ENCODE data around the gene ZNF324B.
"Not testable (repeated sequence)": the region's sequence is repeated elsewhere in the genome, so short reads cannot be mapped to it uniquely, and the experiment has no call there.

The ZNF324B gene

GRCh38 chr19:58477130-58477529 lies 25.7 kb downstream of the ZNF324B start:
- peak overlapping the region; percentile 77 for H3K4me3 Mint-ChIP-seq
- H3K9me3 Mint-ChIP-seq, result no peaks in the 10 kb centered on the region
- H3K36me3 Mint-ChIP-seq (ENCODE audit: insufficient read depth), result peaks cover 17% of the 10 kb centered on the region
- peaks cover 8% of the 10 kb centered on the region for H3K4me1 Mint-ChIP-seq
- H3K27ac Mint-ChIP-seq (ENCODE audit: low read depth), result peak overlapping the region; percentile 91
- DNase-seq (ENCODE audit: low spot score in 2 of 2), result no peak
- no peaks in the 10 kb centered on the region for H3K27me3 Mint-ChIP-seq
- ATAC-seq (replicated peaks; ENCODE audit: extremely low read depth, poor library complexity, severe bottlenecking), result no peak

- H3K36me3 Mint-ChIP-seq (ENCODE audit: insufficient read depth), result peaks cover 15% of the 10 kb centered on the region
- ATAC-seq (replicated peaks; ENCODE audit: extremely low read depth, poor library complexity, severe bottlenecking) (no peak), DNase-seq (ENCODE audit: low spot score in 2 of 2) (no peak)
- no peak overlapping the region for H3K27ac Mint-ChIP-seq (ENCODE audit: low read depth)
- peak overlapping the region; percentile 16 for H3K4me3 Mint-ChIP-seq
- H3K9me3 Mint-ChIP-seq, result no peaks in the 10 kb centered on the region
- no peaks in the 10 kb centered on the region for H3K27me3 Mint-ChIP-seq
- peaks cover 12% of the 10 kb centered on the region for H3K4me1 Mint-ChIP-seq
These were observed 26.4 kb downstream of the ZNF324B start for GRCh38 chr19:58477871-58478270.

- H3K36me3 Mint-ChIP-seq (ENCODE audit: insufficient read depth), result peaks cover 15% of the 10 kb centered on the region
These were observed 27.9 kb downstream of the ZNF324B start for GRCh38 chr19:58479303-58479702.

GRCh38 chr19:58479736-58480480 lies 28.5 kb downstream of the ZNF324B start:
- H3K36me3 Mint-ChIP-seq (ENCODE audit: insufficient read depth), result peaks cover 12% of the 10 kb centered on the region
- no peak overlapping the region for H3K27ac Mint-ChIP-seq (ENCODE audit: low read depth)
- peaks cover 12% of the 10 kb centered on the region for H3K4me1 Mint-ChIP-seq
- DNase-seq (ENCODE audit: low spot score in 2 of 2) (no peak), ATAC-seq (replicated peaks; ENCODE audit: extremely low read depth, poor library complexity, severe bottlenecking) (no peak)
- H3K27me3 Mint-ChIP-seq, result no peaks in the 10 kb centered on the region
- no peak overlapping the region for H3K4me3 Mint-ChIP-seq
- H3K9me3 Mint-ChIP-seq, result no peaks in the 10 kb centered on the region

More at GRCh38 chr19:58479303-58479702, 27.9 kb downstream of the ZNF324B start:
- DNase-seq (ENCODE audit: low spot score in 2 of 2), result no peak
- no peak overlapping the region for H3K4me3 Mint-ChIP-seq
- no peak for ATAC-seq (replicated peaks; ENCODE audit: extremely low read depth, poor library complexity, severe bottlenecking)
- H3K9me3 Mint-ChIP-seq, result no peaks in the 10 kb centered on the region
- H3K27me3 Mint-ChIP-seq, result no peaks in the 10 kb centered on the region
- H3K27ac Mint-ChIP-seq (ENCODE audit: low read depth), result no peak overlapping the region
- peaks cover 12% of the 10 kb centered on the region for H3K4me1 Mint-ChIP-seq

- ATAC-seq (replicated peaks; ENCODE audit: extremely low read depth, poor library complexity, severe bottlenecking), result no peak
- Mint-ChIP-seq H3K4me3 (no peak overlapping the region), H3K27ac (ENCODE audit: low read depth) (no peak overlapping the region), H3K9me3 (no peaks in the 10 kb centered on the region), H3K36me3 (ENCODE audit: insufficient read depth) (peaks cover 11% of the 10 kb centered on the region), H3K4me1 (peaks cover 12% of the 10 kb centered on the region), H3K27me3 (no peaks in the 10 kb centered on the region)
- DNase-seq (ENCODE audit: low spot score in 2 of 2), result no peak
These were observed 29.0 kb downstream of the ZNF324B start for GRCh38 chr19:58480481-58480830.

GRCh38 chr19:58480831-58481230 lies 29.4 kb downstream of the ZNF324B start:
- ATAC-seq (replicated peaks; ENCODE audit: extremely low read depth, poor library complexity, severe bottlenecking), result no peak
- Mint-ChIP-seq H3K27me3 (no peaks in the 10 kb centered on the region), H3K4me1 (peaks cover 12% of the 10 kb centered on the region), H3K27ac (ENCODE audit: low read depth) (no peak overlapping the region), H3K9me3 (no peaks in the 10 kb centered on the region), H3K36me3 (ENCODE audit: insufficient read depth) (peaks cover 7% of the 10 kb centered on the region), H3K4me3 (no peak overlapping the region)
- no peak for DNase-seq (ENCODE audit: low spot score in 2 of 2)

- Mint-ChIP-seq H3K9me3 (no peaks in the 10 kb centered on the region), H3K4me3 (no peak overlapping the region), H3K4me1 (peaks cover 5% of the 10 kb centered on the region), H3K27ac (ENCODE audit: low read depth) (no peak overlapping the region), H3K27me3 (no peaks in the 10 kb centered on the region), H3K36me3 (ENCODE audit: insufficient read depth) (peaks cover 3% of the 10 kb centered on the region)
- ATAC-seq (replicated peaks; ENCODE audit: extremely low read depth, poor library complexity, severe bottlenecking) (no peak), DNase-seq (ENCODE audit: low spot score in 2 of 2) (no peak)
These were observed 30.9 kb downstream of the ZNF324B start for GRCh38 chr19:58482372-58482771.

- no peaks in the 10 kb centered on the region for H3K36me3 Mint-ChIP-seq (ENCODE audit: insufficient read depth)
- DNase-seq (ENCODE audit: low spot score in 2 of 2) (no peak), ATAC-seq (replicated peaks; ENCODE audit: extremely low read depth, poor library complexity, severe bottlenecking) (no peak)
- H3K9me3 Mint-ChIP-seq, result no peaks in the 10 kb centered on the region
- H3K27ac Mint-ChIP-seq (ENCODE audit: low read depth), result no peak overlapping the region
- H3K27me3 Mint-ChIP-seq, result no peaks in the 10 kb centered on the region
- H3K4me1 Mint-ChIP-seq, result peaks cover 5% of the 10 kb centered on the region
- H3K4me3 Mint-ChIP-seq, result no peak overlapping the region
These were observed 32.4 kb downstream of the ZNF324B start for GRCh38 chr19:58483776-58484175.

- not testable (repeated sequence) for DNase-seq (ENCODE audit: low spot score in 2 of 2); H3K9me3 Mint-ChIP-seq; H3K27ac Mint-ChIP-seq (ENCODE audit: low read depth); H3K27me3 Mint-ChIP-seq; H3K36me3 Mint-ChIP-seq (ENCODE audit: insufficient read depth); H3K4me3 Mint-ChIP-seq; ATAC-seq (replicated peaks; ENCODE audit: extremely low read depth, poor library complexity, severe bottlenecking); H3K4me1 Mint-ChIP-seq
These were observed 32.9 kb downstream of the ZNF324B start for GRCh38 chr19:58484349-58484748.

GRCh38 chr19:58491393-58491792 lies 40.0 kb downstream of the ZNF324B start:
- Mint-ChIP-seq H3K9me3 (no peaks in the 10 kb centered on the region), H3K4me3 (no peak overlapping the region), H3K27me3 (no peaks in the 10 kb centered on the region), H3K4me1 (no peaks in the 10 kb centered on the region), H3K36me3 (ENCODE audit: insufficient read depth) (no peaks in the 10 kb centered on the region), H3K27ac (ENCODE audit: low read depth) (no peak overlapping the region)
- no peak for DNase-seq (ENCODE audit: low spot score in 2 of 2)
- no peak for ATAC-seq (replicated peaks; ENCODE audit: extremely low read depth, poor library complexity, severe bottlenecking)

GRCh38 chr19:58492265-58492664 lies 40.8 kb downstream of the ZNF324B start:
- no peak for ATAC-seq (replicated peaks; ENCODE audit: extremely low read depth, poor library complexity, severe bottlenecking)
- Mint-ChIP-seq H3K4me3 (no peak overlapping the region), H3K4me1 (no peaks in the 10 kb centered on the region), H3K27me3 (no peaks in the 10 kb centered on the region), H3K9me3 (no peaks in the 10 kb centered on the region), H3K27ac (ENCODE audit: low read depth) (no peak overlapping the region), H3K36me3 (ENCODE audit: insufficient read depth) (no peaks in the 10 kb centered on the region)
- no peak for DNase-seq (ENCODE audit: low spot score in 2 of 2)

GRCh38 chr19:58497634-58498170 lies 46.3 kb downstream of the ZNF324B start:
- no peak overlapping the region for H3K4me3 Mint-ChIP-seq
- H3K27me3 Mint-ChIP-seq, result no peaks in the 10 kb centered on the region
- no peak for ATAC-seq (replicated peaks; ENCODE audit: extremely low read depth, poor library complexity, severe bottlenecking)
- DNase-seq (ENCODE audit: low spot score in 2 of 2), result no peak
- peaks cover 14% of the 10 kb centered on the region for H3K4me1 Mint-ChIP-seq
- peaks cover 6% of the 10 kb centered on the region for H3K36me3 Mint-ChIP-seq (ENCODE audit: insufficient read depth)
- peaks cover 14% of the 10 kb centered on the region for H3K9me3 Mint-ChIP-seq
- no peak overlapping the region for H3K27ac Mint-ChIP-seq (ENCODE audit: low read depth)

- DNase-seq (ENCODE audit: low spot score in 2 of 2) (no peak), ATAC-seq (replicated peaks; ENCODE audit: extremely low read depth, poor library complexity, severe bottlenecking) (no peak)
- H3K27me3 Mint-ChIP-seq, result no peaks in the 10 kb centered on the region
- peak overlapping the region; percentile 86 for H3K4me3 Mint-ChIP-seq
- peaks cover 6% of the 10 kb centered on the region for H3K36me3 Mint-ChIP-seq (ENCODE audit: insufficient read depth)
- peaks cover 14% of the 10 kb centered on the region for H3K9me3 Mint-ChIP-seq
- peaks cover 14% of the 10 kb centered on the region for H3K4me1 Mint-ChIP-seq
- peak overlapping the region; percentile 98 for H3K27ac Mint-ChIP-seq (ENCODE audit: low read depth)
These were observed 47.0 kb downstream of the ZNF324B start for GRCh38 chr19:58498316-58499020.

All from central memory CD8-positive, alpha-beta T cell (primary cell).